Measurements from ENCODE around the gene FGG. TPM values are rescaled to one million over a fixed set of nuclear protein-coding genes. Genes with fewer than 3 reads are reported as not detected.

The FGG gene
- total and polyA plus RNA-seq, 8 donors: 0.20 to 3.1 (median 2.1) TPM; not detected in 3

- TF ChIP-seq EP300 (IDR thresholded peaks at IDR 0.05): no peak
- Histone ChIP-seq H3K27ac (no peak overlapping the region), H3K27me3 (peaks cover 0 to 23% (median 6%) of the 10 kb centered on the region in 3 donors), H3K4me1 (peaks cover 7 to 14% (median 10%) of the 10 kb centered on the region in 4 donors), H3K9me3 (no peaks in the 10 kb centered on the region), H3K4me3 (no peak overlapping the region), H3K36me3 (no peaks in the 10 kb centered on the region)
- WGBS, 5 donors: 82 to 92% (median 86%) methylated on average over 7 of the region's 7 CpGs
- intact Hi-C loops (cut with DNase I; ENCODE audit: low total_unique reads): loop anchor here (5.0 kb wide), 1 partner anchor 67 kb away; no protein-coding TSS in a partner anchor
- no peak for DNase-seq
Measured at GRCh38 chr4:154623995-154624394, 11.5 kb upstream of the FGG start.

GRCh38 chr4:154623436-154623835, 11.0 kb upstream of the FGG start:
- DNase-seq: no peak
- no peak overlapping the region for H3K4me3 ChIP-seq
- WGBS, 5 donors: 58 to 69% (median 60%) methylated on average over 3 of the region's 3 CpGs
- intact Hi-C loops (cut with DNase I; ENCODE audit: low total_unique reads): loop anchor here (5.0 kb wide), 1 partner anchor 66 kb away; no protein-coding TSS in a partner anchor
- no peaks in the 10 kb centered on the region for H3K9me3 ChIP-seq
- no peaks in the 10 kb centered on the region for H3K36me3 ChIP-seq
- H3K4me1 ChIP-seq: peaks cover 7 to 16% (median 10%) of the 10 kb centered on the region in 4 donors
- H3K27ac ChIP-seq: no peak overlapping the region
- TF ChIP-seq POLR2A (IDR thresholded peaks at IDR 0.05) (no peak), POLR2AphosphoS5 (IDR thresholded peaks at IDR 0.05) (no peak), EP300 (IDR thresholded peaks at IDR 0.05) (no peak), CTCF (IDR thresholded peaks at IDR 0.05) (no peak)
- peaks cover 0 to 19% (median 6%) of the 10 kb centered on the region in 3 donors for H3K27me3 ChIP-seq

GRCh38 chr4:154622598-154622997, 10.1 kb upstream of the FGG start:
- peak in 1 of 2 donors; percentile 78 for DNase-seq
- peaks cover 7 to 23% (median 13%) of the 10 kb centered on the region in 4 donors for H3K4me1 ChIP-seq
- no peaks in the 10 kb centered on the region for H3K36me3 ChIP-seq
- no peaks in the 10 kb centered on the region for H3K9me3 ChIP-seq
- H3K4me3 ChIP-seq: no peak overlapping the region
- TF ChIP-seq CTCF (IDR thresholded peaks at IDR 0.05): peak in 5 of 7 experiments; percentile 24 to 48 (median 32)
- no peak for TF ChIP-seq POLR2AphosphoS5 (IDR thresholded peaks at IDR 0.05)
- intact Hi-C loops (cut with DNase I; ENCODE audit: low total_unique reads): loop anchor here (5.0 kb wide), 1 partner anchor 65 kb away; no protein-coding TSS in a partner anchor
- no peak overlapping the region for H3K27ac ChIP-seq
- peaks cover 0 to 17% (median 6%) of the 10 kb centered on the region in 3 donors for H3K27me3 ChIP-seq

GRCh38 chr4:154620111-154620510, 7.7 kb upstream of the FGG start:
- TF ChIP-seq POLR2A (IDR thresholded peaks at IDR 0.05) (no peak), POLR2AphosphoS5 (IDR thresholded peaks at IDR 0.05) (no peak)
- 0 to 91% (median 7%) methylated on average over 1 of the region's 1 CpG for WGBS, 5 donors
- Histone ChIP-seq H3K27me3 (no peaks in the 10 kb centered on the region), H3K9me3 (no peaks in the 10 kb centered on the region), H3K4me1 (peaks cover 0 to 20% (median 9%) of the 10 kb centered on the region in 4 donors), H3K36me3 (no peaks in the 10 kb centered on the region), H3K4me3 (no peak overlapping the region), H3K27ac (no peak overlapping the region)
- DNase-seq: no peak
- intact Hi-C loops (cut with DNase I; ENCODE audit: low total_unique reads): loop anchor here (5.0 kb wide), 1 partner anchor 63 kb away; no protein-coding TSS in a partner anchor

GRCh38 chr4:154618708-154619315, 6.4 kb upstream of the FGG start:
- Histone ChIP-seq H3K27me3 (no peaks in the 10 kb centered on the region), H3K36me3 (no peaks in the 10 kb centered on the region), H3K27ac (no peak overlapping the region), H3K9me3 (no peaks in the 10 kb centered on the region), H3K4me1 (peaks cover 0 to 20% (median 9%) of the 10 kb centered on the region in 4 donors), H3K4me3 (no peak overlapping the region)
- DNase-seq: peak; percentile 70 to 85
- no peak for TF ChIP-seq POLR2AphosphoS5 (IDR thresholded peaks at IDR 0.05)
- no peak for TF ChIP-seq POLR2A (IDR thresholded peaks at IDR 0.05)
- peak in 4 of 7 experiments; percentile 19 to 55 (median 43) for TF ChIP-seq CTCF (IDR thresholded peaks at IDR 0.05)
- 35 to 44% (median 39%) methylated on average over 4 of the region's 4 CpGs for WGBS, 5 donors
- intact Hi-C loops (cut with DNase I; ENCODE audit: low total_unique reads): no loop called here

All from stomach (tissue), 9 donors.